Measurements from ENCODE around the gene RRBP1.

DNA sequence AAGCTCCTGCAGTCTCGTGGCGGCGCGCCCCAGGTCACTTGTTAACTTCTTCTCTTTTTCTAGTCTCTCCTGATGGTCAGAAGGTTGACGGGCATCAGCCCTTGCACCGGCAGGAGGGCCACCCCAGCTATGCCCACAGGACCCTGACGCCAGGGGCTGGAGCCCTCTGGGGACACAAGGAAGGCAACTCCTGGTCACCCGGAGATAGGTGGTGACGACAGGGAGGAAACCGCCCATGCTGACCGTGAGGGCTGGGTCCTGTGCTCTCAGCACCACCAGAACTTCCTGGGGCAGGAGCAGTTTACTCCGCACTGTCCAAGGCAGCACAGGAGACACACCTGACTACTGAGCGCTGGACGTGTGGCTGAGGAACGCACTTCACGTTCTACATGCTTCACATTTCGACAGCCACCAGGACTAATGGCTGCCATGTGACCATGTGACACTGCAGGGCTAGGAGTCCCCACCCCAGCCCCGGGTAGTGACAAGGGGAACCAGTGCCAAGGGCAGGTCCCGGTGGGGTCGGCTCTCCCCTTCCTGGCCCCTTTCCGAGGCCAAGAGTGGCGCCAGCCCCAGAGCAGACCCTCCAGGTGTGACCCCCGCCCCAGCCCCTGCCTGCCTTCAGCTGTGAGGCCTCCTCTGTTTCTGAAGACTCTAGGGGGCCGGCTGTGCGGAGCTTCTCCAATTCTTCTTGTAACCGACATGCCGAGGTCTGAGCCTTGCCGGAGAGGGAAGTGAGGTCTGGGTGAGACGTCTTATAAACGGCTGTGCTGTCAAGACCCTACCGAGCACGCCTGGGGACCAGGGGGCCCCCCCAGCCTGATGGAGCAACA, 67.0 kb downstream of the RRBP1 start:
- TF ChIP-seq USF2 (IDR thresholded peaks at IDR 0.05; ENCODE audit: low read depth, low read length) (no peak), RFX5 (IDR thresholded peaks at IDR 0.05; ENCODE audit: low read depth, low read length) (no peak)
- TF ChIP-seq, protein P1, sequence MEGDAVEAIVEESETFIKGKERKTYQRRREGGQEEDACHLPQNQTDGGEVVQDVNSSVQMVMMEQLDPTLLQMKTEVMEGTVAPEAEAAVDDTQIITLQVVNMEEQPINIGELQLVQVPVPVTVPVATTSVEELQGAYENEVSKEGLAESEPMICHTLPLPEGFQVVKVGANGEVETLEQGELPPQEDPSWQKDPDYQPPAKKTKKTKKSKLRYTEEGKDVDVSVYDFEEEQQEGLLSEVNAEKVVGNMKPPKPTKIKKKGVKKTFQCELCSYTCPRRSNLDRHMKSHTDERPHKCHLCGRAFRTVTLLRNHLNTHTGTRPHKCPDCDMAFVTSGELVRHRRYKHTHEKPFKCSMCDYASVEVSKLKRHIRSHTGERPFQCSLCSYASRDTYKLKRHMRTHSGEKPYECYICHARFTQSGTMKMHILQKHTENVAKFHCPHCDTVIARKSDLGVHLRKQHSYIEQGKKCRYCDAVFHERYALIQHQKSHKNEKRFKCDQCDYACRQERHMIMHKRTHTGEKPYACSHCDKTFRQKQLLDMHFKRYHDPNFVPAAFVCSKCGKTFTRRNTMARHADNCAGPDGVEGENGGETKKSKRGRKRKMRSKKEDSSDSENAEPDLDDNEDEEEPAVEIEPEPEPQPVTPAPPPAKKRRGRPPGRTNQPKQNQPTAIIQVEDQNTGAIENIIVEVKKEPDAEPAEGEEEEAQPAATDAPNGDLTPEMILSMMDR (conservative IDR thresholded peaks at IDR 0.05; ENCODE audit: low read depth, low read length): no peak
